ENCODE measurements around the gene MRPS10.

DNA sequence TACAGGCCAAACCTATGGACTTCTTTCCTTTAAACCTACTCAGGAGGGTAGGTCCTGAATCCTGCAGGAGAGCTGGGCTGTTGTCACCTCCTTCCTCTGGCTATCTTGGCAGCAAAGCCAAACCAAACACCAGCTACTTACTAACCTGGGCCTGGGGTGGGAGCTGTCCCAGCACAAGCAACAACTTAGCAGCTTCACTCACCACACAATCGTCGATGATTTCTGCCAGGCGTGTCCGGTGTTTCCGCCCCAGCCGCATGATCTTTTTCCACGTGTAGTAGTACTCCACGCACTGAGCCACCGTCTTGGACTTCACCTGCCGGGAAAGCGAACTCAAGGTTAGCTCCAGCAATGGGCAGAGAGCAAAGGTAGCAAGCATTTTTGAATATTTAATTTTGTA is 25.4 kb upstream of the MRPS10 start:
- TF ChIP-seq SMC3 (IDR thresholded peaks at IDR 0.05), result no peak
- TF ChIP-seq GATA3 (IDR thresholded peaks at IDR 0.05; ENCODE audit: borderline replicate concordance), result no peak
- TF ChIP-seq, protein P1, sequence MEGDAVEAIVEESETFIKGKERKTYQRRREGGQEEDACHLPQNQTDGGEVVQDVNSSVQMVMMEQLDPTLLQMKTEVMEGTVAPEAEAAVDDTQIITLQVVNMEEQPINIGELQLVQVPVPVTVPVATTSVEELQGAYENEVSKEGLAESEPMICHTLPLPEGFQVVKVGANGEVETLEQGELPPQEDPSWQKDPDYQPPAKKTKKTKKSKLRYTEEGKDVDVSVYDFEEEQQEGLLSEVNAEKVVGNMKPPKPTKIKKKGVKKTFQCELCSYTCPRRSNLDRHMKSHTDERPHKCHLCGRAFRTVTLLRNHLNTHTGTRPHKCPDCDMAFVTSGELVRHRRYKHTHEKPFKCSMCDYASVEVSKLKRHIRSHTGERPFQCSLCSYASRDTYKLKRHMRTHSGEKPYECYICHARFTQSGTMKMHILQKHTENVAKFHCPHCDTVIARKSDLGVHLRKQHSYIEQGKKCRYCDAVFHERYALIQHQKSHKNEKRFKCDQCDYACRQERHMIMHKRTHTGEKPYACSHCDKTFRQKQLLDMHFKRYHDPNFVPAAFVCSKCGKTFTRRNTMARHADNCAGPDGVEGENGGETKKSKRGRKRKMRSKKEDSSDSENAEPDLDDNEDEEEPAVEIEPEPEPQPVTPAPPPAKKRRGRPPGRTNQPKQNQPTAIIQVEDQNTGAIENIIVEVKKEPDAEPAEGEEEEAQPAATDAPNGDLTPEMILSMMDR (IDR thresholded peaks at IDR 0.05), result no peak
- TF ChIP-seq, protein P2, sequence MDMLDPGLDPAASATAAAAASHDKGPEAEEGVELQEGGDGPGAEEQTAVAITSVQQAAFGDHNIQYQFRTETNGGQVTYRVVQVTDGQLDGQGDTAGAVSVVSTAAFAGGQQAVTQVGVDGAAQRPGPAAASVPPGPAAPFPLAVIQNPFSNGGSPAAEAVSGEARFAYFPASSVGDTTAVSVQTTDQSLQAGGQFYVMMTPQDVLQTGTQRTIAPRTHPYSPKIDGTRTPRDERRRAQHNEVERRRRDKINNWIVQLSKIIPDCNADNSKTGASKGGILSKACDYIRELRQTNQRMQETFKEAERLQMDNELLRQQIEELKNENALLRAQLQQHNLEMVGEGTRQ (IDR thresholded peaks at IDR 0.05), result no peak
